ENCODE measurements around the gene GSG1.
A peak's percentile ranks its signal among the peaks of the same experiment; 100 is the strongest.

Gene GSG1

DNA sequence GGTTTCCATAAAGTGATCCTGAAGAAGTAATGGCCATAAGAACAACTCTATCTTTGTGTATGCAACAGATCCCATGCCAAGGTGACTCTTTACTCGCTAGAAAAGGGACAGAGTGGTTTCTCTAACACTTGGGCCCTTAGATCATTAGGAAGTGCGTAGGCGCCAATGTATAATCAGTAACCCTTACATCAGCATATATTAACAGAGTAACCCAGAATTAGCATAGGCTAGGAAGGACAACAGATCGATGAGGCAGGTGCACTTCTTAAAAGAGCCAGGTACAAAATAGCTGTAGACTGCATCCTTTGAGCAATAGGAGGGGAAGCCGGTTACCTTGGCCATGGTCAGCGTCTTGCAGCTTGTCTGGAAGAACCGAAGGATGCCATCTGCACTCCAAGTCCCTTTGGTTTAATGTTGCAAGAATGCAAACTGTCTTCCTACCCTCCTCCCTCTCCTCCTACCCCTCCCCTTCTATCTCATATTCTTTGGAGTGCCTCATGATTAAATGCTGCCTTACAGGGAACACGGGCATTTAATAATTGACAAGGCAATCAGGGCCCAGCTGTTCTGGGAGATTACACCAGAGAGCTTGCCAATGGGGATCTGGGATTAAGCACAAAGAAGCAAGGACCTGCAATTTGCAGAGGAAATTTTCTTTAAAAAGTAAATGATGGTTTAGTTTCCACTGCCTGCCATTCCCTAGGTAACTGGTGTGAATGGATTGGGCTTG lies 8.0 kb downstream of the GSG1 start:
- CTCF ChIA-PET: interaction anchor here (0.6 to 1.3 kb wide), 3 partner anchors 35 to 113 kb away, joined by 3 read pairs; no protein-coding TSS in a partner anchor
- POLR2A ChIA-PET: no interaction called here
- TF ChIP-seq SUZ12 (IDR thresholded peaks at IDR 0.05): no peak
- DNase-seq (ENCODE audit: extremely low spot score): no peak

DNA sequence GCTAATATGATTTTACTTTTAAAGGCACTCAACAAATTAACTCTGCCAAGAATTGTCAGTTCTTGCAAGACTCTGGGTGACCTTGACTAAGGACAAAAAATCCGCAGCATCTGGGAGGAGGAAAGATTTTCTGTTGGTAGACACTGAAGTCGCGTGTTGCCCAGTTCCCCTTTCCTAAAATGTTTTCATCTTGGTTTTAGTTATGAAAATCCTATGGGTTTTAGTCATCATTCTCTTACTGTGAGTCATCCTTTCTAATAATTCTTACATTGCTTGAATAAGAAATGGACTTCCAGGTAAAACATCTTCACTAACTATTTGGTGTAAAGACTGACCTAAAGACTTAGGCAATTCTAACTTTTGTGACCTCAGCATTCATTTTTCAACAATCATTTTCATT lies 9.1 kb downstream of the GSG1 start:
- no peak for DNase-seq (ENCODE audit: extremely low spot score)
- no peak for TF ChIP-seq CTBP1 (IDR thresholded peaks at IDR 0.05; ENCODE audit: borderline replicate concordance)
- ChIA-PET POLR2A (no interaction called here), CTCF (interaction anchor here (1.3 to 2.0 kb wide), 2 partner anchors 114 to 118 kb away, joined by 3 to 8 read pairs; no protein-coding TSS in a partner anchor)

DNA sequence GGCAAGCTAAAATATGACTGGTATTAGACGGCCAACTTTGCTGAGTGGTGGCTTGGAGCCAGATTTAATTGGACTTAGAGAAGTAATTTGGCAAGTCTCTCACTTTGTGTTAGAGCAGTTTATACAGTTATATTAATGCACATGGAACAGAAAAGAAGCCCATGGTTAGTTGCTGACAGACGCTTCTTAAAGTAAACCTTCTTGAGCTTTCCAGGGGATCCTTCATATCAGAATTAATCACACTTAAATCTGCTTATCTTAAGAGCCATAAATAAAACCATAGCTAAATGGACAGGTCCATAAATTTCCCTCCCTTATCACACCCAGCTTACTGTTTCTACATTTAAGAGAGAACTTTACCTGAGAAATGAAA lies 9.6 kb downstream of the GSG1 start:
- DNase-seq (ENCODE audit: extremely low spot score): no peak
- ChIA-PET CTCF (interaction anchor here (0.8 to 2.0 kb wide), 3 partner anchors 114 to 357 kb away, joined by 3 to 8 read pairs (median 4); no protein-coding TSS in a partner anchor), POLR2A (no interaction called here)
- TF ChIP-seq CTBP1 (IDR thresholded peaks at IDR 0.05; ENCODE audit: borderline replicate concordance): peak; percentile 24; the same call in 1 of the 2 replicates
- TF ChIP-seq FOXK2 (IDR thresholded peaks at IDR 0.05): no peak
- TF ChIP-seq SUZ12 (IDR thresholded peaks at IDR 0.05): no peak
- no peak for TF ChIP-seq SP1 (IDR thresholded peaks at IDR 0.05)
- TF ChIP-seq FOXA1 (IDR thresholded peaks at IDR 0.05): no peak
- no peak for TF ChIP-seq LEF1 (IDR thresholded peaks at IDR 0.05; ENCODE audit: borderline replicate concordance)
- TF ChIP-seq HDGF (IDR thresholded peaks at IDR 0.05; ENCODE audit: borderline replicate concordance): no peak
- no peak for TF ChIP-seq NFRKB (IDR thresholded peaks at IDR 0.05)
- TF ChIP-seq ARNT (IDR thresholded peaks at IDR 0.05): no peak
- TF ChIP-seq ELF4 (IDR thresholded peaks at IDR 0.05): no peak
- TF ChIP-seq BHLHE40 (IDR thresholded peaks at IDR 0.05; ENCODE audit: borderline replicate concordance): no peak
- TF ChIP-seq, protein P1, sequence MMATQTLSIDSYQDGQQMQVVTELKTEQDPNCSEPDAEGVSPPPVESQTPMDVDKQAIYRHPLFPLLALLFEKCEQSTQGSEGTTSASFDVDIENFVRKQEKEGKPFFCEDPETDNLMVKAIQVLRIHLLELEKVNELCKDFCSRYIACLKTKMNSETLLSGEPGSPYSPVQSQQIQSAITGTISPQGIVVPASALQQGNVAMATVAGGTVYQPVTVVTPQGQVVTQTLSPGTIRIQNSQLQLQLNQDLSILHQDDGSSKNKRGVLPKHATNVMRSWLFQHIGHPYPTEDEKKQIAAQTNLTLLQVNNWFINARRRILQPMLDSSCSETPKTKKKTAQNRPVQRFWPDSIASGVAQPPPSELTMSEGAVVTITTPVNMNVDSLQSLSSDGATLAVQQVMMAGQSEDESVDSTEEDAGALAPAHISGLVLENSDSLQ (IDR thresholded peaks at IDR 0.05): peak; percentile 68; the same call in 1 of the 2 replicates
- TF ChIP-seq L3MBTL2 (conservative IDR thresholded peaks at IDR 0.05): no peak

DNA sequence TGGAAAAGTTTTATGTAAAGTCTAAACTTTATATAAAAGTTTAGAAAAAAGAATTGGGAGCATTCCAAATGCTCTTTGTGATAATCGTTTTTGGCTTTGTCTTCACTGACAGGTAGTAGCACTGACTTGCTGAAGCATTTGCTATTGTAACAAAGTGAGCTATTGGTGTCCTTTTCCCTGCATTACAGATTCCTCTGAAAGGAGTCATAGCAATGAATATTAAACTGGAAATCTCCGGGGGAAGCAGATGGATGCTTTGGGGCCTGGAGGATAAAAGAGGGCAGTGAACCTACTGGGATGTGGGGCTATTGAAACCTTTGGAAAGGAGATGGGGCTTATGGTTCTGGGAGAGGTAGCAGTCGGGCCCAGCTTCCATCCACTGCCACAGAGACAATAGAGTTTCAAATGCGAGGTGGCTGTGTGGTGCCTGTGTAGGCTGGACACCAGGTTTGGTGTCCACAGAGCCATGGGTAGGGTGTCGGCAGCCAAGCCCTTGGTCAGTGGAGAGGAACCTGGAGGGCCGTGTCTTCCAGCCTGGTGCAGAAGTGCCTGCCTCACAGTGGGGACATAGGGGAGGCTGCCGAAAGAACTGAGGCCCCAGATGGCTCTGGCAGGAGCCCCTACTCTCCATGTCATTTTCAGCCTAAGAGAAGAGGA lies 10.1 kb downstream of the GSG1 start:
- ChIA-PET POLR2A (no interaction called here), CTCF (interaction anchor here (0.6 to 2.0 kb wide), 4 partner anchors 14 to 356 kb away, joined by 3 to 8 read pairs (median 4); no protein-coding TSS in a partner anchor)
- TF ChIP-seq SUZ12 (IDR thresholded peaks at IDR 0.05): no peak
- no peak for TF ChIP-seq NFRKB (IDR thresholded peaks at IDR 0.05)
- no peak for TF ChIP-seq ELF4 (IDR thresholded peaks at IDR 0.05)
- TF ChIP-seq L3MBTL2 (conservative IDR thresholded peaks at IDR 0.05): no peak
- TF ChIP-seq, protein P1 (IDR thresholded peaks at IDR 0.05): no peak
- no peak for TF ChIP-seq FOXK2 (IDR thresholded peaks at IDR 0.05)
- DNase-seq (ENCODE audit: extremely low spot score): peak; percentile 16

DNA sequence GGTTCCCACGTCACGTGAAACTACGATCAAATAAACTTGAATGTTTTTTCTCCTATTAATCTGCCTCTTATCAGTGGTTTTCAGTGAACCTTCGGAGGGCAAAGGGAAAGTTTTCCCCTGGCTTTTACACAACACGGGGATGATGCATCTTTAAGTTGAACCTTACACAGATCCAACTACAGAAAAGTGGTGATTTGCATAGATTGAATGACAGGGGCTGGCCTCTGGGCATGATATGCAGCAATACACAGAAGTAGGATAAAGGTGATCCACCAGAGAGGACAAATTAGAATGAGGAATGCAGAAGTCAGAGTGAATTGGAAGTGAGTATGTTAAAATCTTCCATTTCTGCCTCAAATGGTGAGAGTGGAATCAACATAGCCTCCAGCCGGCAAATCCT lies 11.6 kb downstream of the GSG1 start:
- POLR2A ChIA-PET: no interaction called here
- CTCF ChIA-PET: no interaction called here
- no peak for TF ChIP-seq NFRKB (IDR thresholded peaks at IDR 0.05)
- DNase-seq (ENCODE audit: extremely low spot score): no peak

DNA sequence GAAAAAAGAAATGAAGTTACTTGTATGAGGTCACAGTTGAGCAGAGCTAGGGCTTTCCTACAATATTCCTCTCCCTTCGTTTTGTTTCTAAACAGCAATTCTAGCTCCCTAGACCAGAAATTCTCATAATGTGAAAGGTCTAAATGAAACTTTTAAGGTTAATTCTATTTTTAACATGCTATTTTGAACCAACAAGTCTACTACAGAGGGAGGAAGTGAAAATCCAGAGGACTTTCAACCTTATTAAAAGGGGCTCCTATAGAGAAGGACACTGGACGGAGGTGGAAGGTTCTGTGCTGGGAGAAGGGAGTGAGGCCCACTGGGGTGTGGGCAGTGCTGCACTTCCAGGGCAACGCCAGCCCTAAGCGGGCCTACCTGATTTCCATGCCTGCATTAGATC lies 13.4 kb downstream of the GSG1 start:
- no peak for TF ChIP-seq ELF4 (IDR thresholded peaks at IDR 0.05)
- TF ChIP-seq FOXM1 (IDR thresholded peaks at IDR 0.05; ENCODE audit: borderline replicate concordance): no peak
- TF ChIP-seq BHLHE40 (IDR thresholded peaks at IDR 0.05; ENCODE audit: borderline replicate concordance): no peak
- TF ChIP-seq NFRKB (IDR thresholded peaks at IDR 0.05): no peak
- TF ChIP-seq, protein P1 (IDR thresholded peaks at IDR 0.05): no peak
- no peak for TF ChIP-seq ARNT (IDR thresholded peaks at IDR 0.05)
- CTCF ChIA-PET: interaction anchor here (0.6 to 3.5 kb wide), 2 partner anchors 122 to 124 kb away, joined by 3 to 13 read pairs; no protein-coding TSS in a partner anchor
- DNase-seq (ENCODE audit: extremely low spot score): no peak
- POLR2A ChIA-PET: no interaction called here

DNA sequence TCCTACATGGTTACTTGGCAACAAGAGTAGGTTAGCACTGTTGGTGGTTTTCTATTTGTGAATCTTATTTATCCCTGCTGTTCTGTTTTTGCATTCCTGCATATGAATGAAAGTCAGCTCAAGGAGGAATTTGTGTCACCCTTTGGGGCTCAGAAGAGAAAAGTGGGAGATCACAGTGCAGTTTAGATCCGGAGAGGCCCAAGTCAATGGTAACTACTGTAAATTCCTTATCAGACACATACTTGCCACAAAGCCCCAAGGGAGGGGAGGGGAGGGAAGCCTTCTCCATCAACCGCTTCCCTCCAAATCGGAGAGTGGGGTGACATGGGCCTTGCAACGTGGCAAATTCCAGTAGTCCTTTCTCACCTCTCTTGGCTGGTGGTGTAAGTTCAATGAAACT lies 15.0 kb downstream of the GSG1 start:
- ChIA-PET POLR2A (no interaction called here), CTCF (interaction anchor here (3.5 kb wide), 1 partner anchor 123 kb away, joined by 13 read pairs; no protein-coding TSS in a partner anchor)
- no peak for DNase-seq (ENCODE audit: extremely low spot score)
- TF ChIP-seq TARDBP (IDR thresholded peaks at IDR 0.05) (no peak), BHLHE40 (IDR thresholded peaks at IDR 0.05; ENCODE audit: borderline replicate concordance) (no peak), FOXM1 (IDR thresholded peaks at IDR 0.05; ENCODE audit: borderline replicate concordance) (no peak), ELF4 (IDR thresholded peaks at IDR 0.05) (no peak), L3MBTL2 (conservative IDR thresholded peaks at IDR 0.05) (no peak), ARNT (IDR thresholded peaks at IDR 0.05) (no peak), LEF1 (IDR thresholded peaks at IDR 0.05; ENCODE audit: borderline replicate concordance) (no peak), HDGF (IDR thresholded peaks at IDR 0.05; ENCODE audit: borderline replicate concordance) (no peak), NFRKB (IDR thresholded peaks at IDR 0.05) (no peak), CTBP1 (IDR thresholded peaks at IDR 0.05; ENCODE audit: borderline replicate concordance) (no peak), SUZ12 (IDR thresholded peaks at IDR 0.05) (no peak), ZNF384 (IDR thresholded peaks at IDR 0.05) (no peak), SP1 (IDR thresholded peaks at IDR 0.05) (no peak), FOXA1 (IDR thresholded peaks at IDR 0.05) (no peak), FOXK2 (IDR thresholded peaks at IDR 0.05) (no peak)
- TF ChIP-seq, protein P1 (IDR thresholded peaks at IDR 0.05): no peak

Data from HEK293T (cell line).